HepG2 (cell line): ENCODE data around the gene ESYT1. TPM values are rescaled to one million over a fixed set of nuclear protein-coding genes. Genes with fewer than 3 reads are reported as not detected.

ENCODE experiments used
- DR1 ChIP-seq: sonication (generic); formaldehyde crosslinking; IDR thresholded peaks from 2 replicates; pipeline ENCODE4 v1.8.0; 2021; ENCODE audit warnings: mild to moderate bottlenecking, missing genetic modification reagents, inconsistent platforms
- IRF9 ChIP-seq: sonication (generic); formaldehyde crosslinking; IDR thresholded peaks from 2 replicates; pipeline ENCODE4 v1.8.0; 2022; ENCODE audit warnings: missing genetic modification reagents, mild to moderate bottlenecking, borderline replicate concordance
- NBN ChIP-seq: fragments of 450-650 bp; conservative IDR thresholded peaks from 2 replicates; pipeline ENCODE4 v1.6.1; 2017
- NFYC ChIP-seq: IDR thresholded peaks from 2 replicates; pipeline ENCODE4 v1.6.1; 2016; ENCODE audit warnings: missing genetic modification reagents, missing compliant biosample characterization
- PHF21A ChIP-seq: sonication (generic); formaldehyde crosslinking; IDR thresholded peaks from 2 replicates; pipeline ENCODE4 v1.5.0; 2020; ENCODE audit warnings: mild to moderate bottlenecking, missing genetic modification reagents
- SCMH1 ChIP-seq: sonication (generic); formaldehyde crosslinking; IDR thresholded peaks from 2 replicates; pipeline ENCODE4 v1.9.0; 2021; ENCODE audit warnings: missing genetic modification reagents, mild to moderate bottlenecking, borderline replicate concordance
- TOE1 ChIP-seq: sonication (generic); formaldehyde crosslinking; IDR thresholded peaks from 2 replicates; pipeline ENCODE4 v1.4.0; 2020; ENCODE audit warnings: mild to moderate bottlenecking, missing genetic modification reagents
- ZBTB10 ChIP-seq: sonication (generic); formaldehyde crosslinking; IDR thresholded peaks from 2 replicates; pipeline ENCODE4 v1.4.0; 2020; ENCODE audit warnings: missing genetic modification reagents, borderline replicate concordance
- ZNF17 ChIP-seq: sonication (generic); formaldehyde crosslinking; IDR thresholded peaks from 2 replicates; pipeline ENCODE4 v1.5.0; 2020; ENCODE audit warnings: mild to moderate bottlenecking, missing genetic modification reagents
- ZNF777 ChIP-seq: sonication (generic); formaldehyde crosslinking; IDR thresholded peaks from 2 replicates; pipeline ENCODE4 v1.4.0; 2020; ENCODE audit warnings: missing genetic modification reagents
- ZSCAN12 ChIP-seq: sonication (generic); formaldehyde crosslinking; IDR thresholded peaks from 2 replicates; pipeline ENCODE4 v1.9.0; 2021; ENCODE audit warnings: mild to moderate bottlenecking, missing genetic modification reagents
- polyA plus RNA-seq, 8 experiments: library from polyadenylated mRNA; depleted of rRNA in 3 of 8; stranded (reverse) in 7 of 8; unstranded in 1 of 8; fragments of >200 nt; fragmentation: Illumina TruSeq in 4 of 8; extraction: Trizol in 4 of 8; gene quantifications; 2 replicates each; pipeline versions ENCODE4 v1.2.1 to v1.2.3, GENCODE V29; 2011 to 2016; ENCODE audit warnings: low read depth in 4 of 8, missing spikeins in 1 of 8, mixed read lengths in 1 of 8; ENCODE audit not compliant: insufficient read depth in 1 of 8
- total RNA-seq, 5 experiments: library from RNA; depleted of rRNA; stranded (reverse); fragments of >200 nt; fragmentation: Illumina TruSeq; extraction: Trizol; gene quantifications; 2 replicates each; pipeline ENCODE4 v1.2.3, GENCODE V29; 2016; ENCODE audit warnings: low read depth in 1 of 5
- TF ChIP-seq, protein P1 (sequence below): sonication (generic); formaldehyde crosslinking; IDR thresholded peaks from 2 replicates; pipeline ENCODE4 v1.9.0; 2022; ENCODE audit warnings: low read depth, missing genetic modification reagents
- TF ChIP-seq, protein P2 (sequence below): sonication (generic); formaldehyde crosslinking; IDR thresholded peaks from 2 replicates; pipeline ENCODE4 v1.5.0; 2020; ENCODE audit warnings: mild to moderate bottlenecking, missing genetic modification reagents, borderline replicate concordance
- TF ChIP-seq, protein P3 (sequence below): sonication (generic); formaldehyde crosslinking; IDR thresholded peaks from 2 replicates; pipeline ENCODE4 v1.5.0; 2020; ENCODE audit warnings: missing genetic modification reagents, mild to moderate bottlenecking, borderline replicate concordance

ESYT1 gene
- total and polyA plus RNA-seq, 2 of the 13 experiments (the other 11 are each of a cell fraction or from before 2014, with no cell fraction given) = 66.9 to 71.0 TPM

GRCh38 chr12:56189099-56189917, 61.2 kb downstream of the ESYT1 start, which contains the start of gene SMARCC2 (continued):
- TF ChIP-seq, protein P1, sequence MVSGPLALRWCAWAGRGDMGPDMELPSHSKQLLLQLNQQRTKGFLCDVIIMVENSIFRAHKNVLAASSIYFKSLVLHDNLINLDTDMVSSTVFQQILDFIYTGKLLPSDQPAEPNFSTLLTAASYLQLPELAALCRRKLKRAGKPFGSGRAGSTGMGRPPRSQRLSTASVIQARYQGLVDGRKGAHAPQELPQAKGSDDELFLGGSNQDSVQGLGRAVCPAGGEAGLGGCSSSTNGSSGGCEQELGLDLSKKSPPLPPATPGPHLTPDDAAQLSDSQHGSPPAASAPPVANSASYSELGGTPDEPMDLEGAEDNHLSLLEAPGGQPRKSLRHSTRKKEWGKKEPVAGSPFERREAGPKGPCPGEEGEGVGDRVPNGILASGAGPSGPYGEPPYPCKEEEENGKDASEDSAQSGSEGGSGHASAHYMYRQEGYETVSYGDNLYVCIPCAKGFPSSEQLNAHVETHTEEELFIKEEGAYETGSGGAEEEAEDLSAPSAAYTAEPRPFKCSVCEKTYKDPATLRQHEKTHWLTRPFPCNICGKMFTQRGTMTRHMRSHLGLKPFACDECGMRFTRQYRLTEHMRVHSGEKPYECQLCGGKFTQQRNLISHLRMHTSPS = no peak
- no peak for TF ChIP-seq ZNF17 (CRISPR knock-in tag)
- peak; percentile 11 for TF ChIP-seq ZNF777 (CRISPR knock-in tag)
- no peak for TF ChIP-seq SCMH1
- TF ChIP-seq TOE1 (CRISPR knock-in tag) = peak; percentile 21; the same call in 1 of the 2 replicates
- TF ChIP-seq NFYC = no peak
- TF ChIP-seq IRF9 (CRISPR knock-in tag) = no peak
- no peak for TF ChIP-seq ZBTB10
- TF ChIP-seq, protein P2, sequence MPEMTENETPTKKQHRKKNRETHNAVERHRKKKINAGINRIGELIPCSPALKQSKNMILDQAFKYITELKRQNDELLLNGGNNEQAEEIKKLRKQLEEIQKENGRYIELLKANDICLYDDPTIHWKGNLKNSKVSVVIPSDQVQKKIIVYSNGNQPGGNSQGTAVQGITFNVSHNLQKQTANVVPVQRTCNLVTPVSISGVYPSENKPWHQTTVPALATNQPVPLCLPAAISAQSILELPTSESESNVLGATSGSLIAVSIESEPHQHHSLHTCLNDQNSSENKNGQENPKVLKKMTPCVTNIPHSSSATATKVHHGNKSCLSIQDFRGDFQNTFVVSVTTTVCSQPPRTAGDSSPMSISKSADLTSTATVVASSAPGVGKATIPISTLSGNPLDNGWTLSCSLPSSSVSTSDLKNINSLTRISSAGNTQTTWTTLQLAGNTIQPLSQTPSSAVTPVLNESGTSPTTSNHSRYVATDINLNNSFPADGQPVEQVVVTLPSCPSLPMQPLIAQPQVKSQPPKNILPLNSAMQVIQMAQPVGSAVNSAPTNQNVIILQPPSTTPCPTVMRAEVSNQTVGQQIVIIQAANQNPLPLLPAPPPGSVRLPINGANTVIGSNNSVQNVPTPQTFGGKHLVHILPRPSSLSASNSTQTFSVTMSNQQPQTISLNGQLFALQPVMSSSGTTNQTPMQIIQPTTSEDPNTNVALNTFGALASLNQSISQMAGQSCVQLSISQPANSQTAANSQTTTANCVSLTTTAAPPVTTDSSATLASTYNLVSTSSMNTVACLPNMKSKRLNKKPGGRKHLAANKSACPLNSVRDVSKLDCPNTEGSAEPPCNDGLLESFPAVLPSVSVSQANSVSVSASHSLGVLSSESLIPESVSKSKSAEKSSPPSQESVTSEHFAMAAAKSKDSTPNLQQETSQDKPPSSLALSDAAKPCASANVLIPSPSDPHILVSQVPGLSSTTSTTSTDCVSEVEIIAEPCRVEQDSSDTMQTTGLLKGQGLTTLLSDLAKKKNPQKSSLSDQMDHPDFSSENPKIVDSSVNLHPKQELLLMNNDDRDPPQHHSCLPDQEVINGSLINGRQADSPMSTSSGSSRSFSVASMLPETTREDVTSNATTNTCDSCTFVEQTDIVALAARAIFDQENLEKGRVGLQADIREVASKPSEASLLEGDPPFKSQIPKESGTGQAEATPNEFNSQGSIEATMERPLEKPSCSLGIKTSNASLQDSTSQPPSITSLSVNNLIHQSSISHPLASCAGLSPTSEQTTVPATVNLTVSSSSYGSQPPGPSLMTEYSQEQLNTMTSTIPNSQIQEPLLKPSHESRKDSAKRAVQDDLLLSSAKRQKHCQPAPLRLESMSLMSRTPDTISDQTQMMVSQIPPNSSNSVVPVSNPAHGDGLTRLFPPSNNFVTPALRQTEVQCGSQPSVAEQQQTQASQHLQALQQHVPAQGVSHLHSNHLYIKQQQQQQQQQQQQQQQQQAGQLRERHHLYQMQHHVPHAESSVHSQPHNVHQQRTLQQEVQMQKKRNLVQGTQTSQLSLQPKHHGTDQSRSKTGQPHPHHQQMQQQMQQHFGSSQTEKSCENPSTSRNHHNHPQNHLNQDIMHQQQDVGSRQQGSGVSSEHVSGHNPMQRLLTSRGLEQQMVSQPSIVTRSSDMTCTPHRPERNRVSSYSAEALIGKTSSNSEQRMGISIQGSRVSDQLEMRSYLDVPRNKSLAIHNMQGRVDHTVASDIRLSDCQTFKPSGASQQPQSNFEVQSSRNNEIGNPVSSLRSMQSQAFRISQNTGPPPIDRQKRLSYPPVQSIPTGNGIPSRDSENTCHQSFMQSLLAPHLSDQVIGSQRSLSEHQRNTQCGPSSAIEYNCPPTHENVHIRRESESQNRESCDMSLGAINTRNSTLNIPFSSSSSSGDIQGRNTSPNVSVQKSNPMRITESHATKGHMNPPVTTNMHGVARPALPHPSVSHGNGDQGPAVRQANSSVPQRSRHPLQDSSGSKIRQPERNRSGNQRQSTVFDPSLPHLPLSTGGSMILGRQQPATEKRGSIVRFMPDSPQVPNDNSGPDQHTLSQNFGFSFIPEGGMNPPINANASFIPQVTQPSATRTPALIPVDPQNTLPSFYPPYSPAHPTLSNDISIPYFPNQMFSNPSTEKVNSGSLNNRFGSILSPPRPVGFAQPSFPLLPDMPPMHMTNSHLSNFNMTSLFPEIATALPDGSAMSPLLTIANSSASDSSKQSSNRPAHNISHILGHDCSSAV (CRISPR knock-in tag) = no peak
- TF ChIP-seq ZSCAN12 (CRISPR knock-in tag) = no peak
- no peak for TF ChIP-seq PHF21A
- TF ChIP-seq NBN = no peak
- TF ChIP-seq, protein P3, sequence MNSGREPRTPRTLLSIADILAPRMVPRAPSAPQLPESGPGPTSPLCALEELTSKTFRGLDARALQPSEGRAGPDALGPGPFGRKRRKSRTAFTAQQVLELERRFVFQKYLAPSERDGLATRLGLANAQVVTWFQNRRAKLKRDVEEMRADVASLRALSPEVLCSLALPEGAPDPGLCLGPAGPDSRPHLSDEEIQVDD (CRISPR knock-in tag) = no peak
- no peak for TF ChIP-seq DR1 (CRISPR knock-in tag)
